Testis (tissue), 3 donors: Measurements from ENCODE around the gene ITLN2. TPM values are rescaled to one million over a fixed set of nuclear protein-coding genes. Genes with fewer than 3 reads are reported as not detected.

ENCODE experiments used
- DNase-seq: peaks from one replicate; pipeline ENCODE4 v3.0.0-alpha.2; 2019
- H3K27ac ChIP-seq, 2 donors: fragments of 200-600 bp; sonication (generic); one replicate each; pipeline ENCODE4 v1.5.1; 2019
- H3K27me3 ChIP-seq: fragments of 200-600 bp; sonication (generic); one replicate; pipeline ENCODE4 v1.5.1; 2019
- H3K36me3 ChIP-seq: fragments of 200-600 bp; sonication (generic); one replicate; pipeline ENCODE4 v1.5.1; 2017; ENCODE audit warnings: low read depth; ENCODE audit errors: missing control alignments
- H3K4me1 ChIP-seq: fragments of 200-600 bp; sonication (generic); one replicate; pipeline ENCODE4 v1.5.1; 2019
- H3K4me3 ChIP-seq, 2 donors: fragments of 200-600 bp; sonication (generic); one replicate each; pipeline ENCODE4 v1.5.1; 2017 to 2019
- H3K9me3 ChIP-seq: fragments of 200-600 bp; sonication (generic); one replicate; pipeline ENCODE4 v1.5.1; 2017
- CTCF ChIP-seq, 3 experiments: fragments of 450-650 bp in 2 of 3; fragments of 200-600 bp in 1 of 3; sonication (generic) in 1 of 3; IDR thresholded peaks; one replicate each; pipeline ENCODE4 v1.5.1; 2016 to 2019; ENCODE audit warnings: antibody characterized with exemption in 3 of 3, mild to moderate bottlenecking in 2 of 3, moderate library complexity in 1 of 3
- POLR2A ChIP-seq: fragments of 450-650 bp; IDR thresholded peaks from one replicate; pipeline ENCODE4 v1.6.1; 2017; ENCODE audit warnings: antibody characterized with exemption, mild to moderate bottlenecking, moderate library complexity
- WGBS, 2 donors: methylation state at CpG; one replicate each; pipeline ENCODE4 v1.1.5; 2018; 5-methylcytosine and 5-hydroxymethylcytosine counted together
- intact Hi-C: fragments of 100-400 bp; cut with DNase I; formaldehyde crosslinking; loops from one replicate; pipeline ENCODE4 v1.15.1; 2023; ENCODE audit warnings: low total_unique reads
- polyA plus RNA-seq: library from polyadenylated mRNA; stranded (reverse); fragments of 350-450 nt; fragmentation: Illumina TruSeq; extraction: RNeasy Lipid Tissue Mini Kit (QIAGEN cat#74804); gene quantifications from one replicate; pipeline ENCODE4 v1.2.3, GENCODE V29; 2014; ENCODE audit warnings: low read depth, low replicate concordance; ENCODE audit not compliant: insufficient read depth
- total RNA-seq, 2 donors: library from RNA; depleted of rRNA; stranded (reverse); fragments of >200 nt; gene quantifications; one replicate each; pipeline ENCODE4 v1.2.3, GENCODE V29; 2016

ITLN2 gene
- total and polyA plus RNA-seq, 3 donors from 2014 or later, result 1.5 to 6.4 TPM; not detected in 1

- no peak for DNase-seq
- Histone ChIP-seq H3K9me3 (no peaks in the 10 kb centered on the region), H3K4me1 (peaks cover 43% of the 10 kb centered on the region), H3K27me3 (no peaks in the 10 kb centered on the region), H3K4me3 (no peak overlapping the region), H3K36me3 (no peaks in the 10 kb centered on the region), H3K27ac (peak overlapping the region; percentile 64 to 73)
- no peak for TF ChIP-seq POLR2A
- TF ChIP-seq CTCF (IDR thresholded peaks at IDR 0.05), result no peak
- WGBS, 2 donors, result 11 to 17% methylated on average over 2 of the region's 2 CpGs
- intact Hi-C loops, result no loop called here
Observed at GRCh38 chr1:160911925-160912324, 42.7 kb downstream of the ITLN2 start.

GRCh38 chr1:160911441-160911840 lies 43.2 kb downstream of the ITLN2 start:
- H3K4me1 ChIP-seq, result peaks cover 48% of the 10 kb centered on the region
- intact Hi-C loops, result no loop called here
- WGBS, 2 donors, result 17 to 20% methylated on average over 7 of the region's 7 CpGs
- H3K27ac ChIP-seq, result peak overlapping the region; percentile 64 to 73
- H3K9me3 ChIP-seq, result no peaks in the 10 kb centered on the region
- DNase-seq, result peak; percentile 57
- no peak overlapping the region for H3K4me3 ChIP-seq
- H3K36me3 ChIP-seq, result no peaks in the 10 kb centered on the region
- TF ChIP-seq POLR2A (no peak), CTCF (IDR thresholded peaks at IDR 0.05) (no peak)
- no peaks in the 10 kb centered on the region for H3K27me3 ChIP-seq

GRCh38 chr1:160910170-160910750 lies 44.3 kb downstream of the ITLN2 start:
- 47 to 62% methylated on average over 6 of the region's 6 CpGs for WGBS, 2 donors
- peak overlapping the region; percentile 64 to 73 for H3K27ac ChIP-seq
- TF ChIP-seq CTCF (IDR thresholded peaks at IDR 0.05) (no peak), POLR2A (no peak)
- no peak overlapping the region for H3K4me3 ChIP-seq
- no peaks in the 10 kb centered on the region for H3K27me3 ChIP-seq
- no peaks in the 10 kb centered on the region for H3K36me3 ChIP-seq
- intact Hi-C loops, result no loop called here
- peak; percentile 48 for DNase-seq
- no peaks in the 10 kb centered on the region for H3K9me3 ChIP-seq
- H3K4me1 ChIP-seq, result peaks cover 57% of the 10 kb centered on the region

- H3K27ac ChIP-seq, result peak overlapping the region; percentile 2 to 64
- no peaks in the 10 kb centered on the region for H3K36me3 ChIP-seq
- H3K27me3 ChIP-seq, result no peaks in the 10 kb centered on the region
- TF ChIP-seq POLR2A, result no peak
- no peak for TF ChIP-seq CTCF (IDR thresholded peaks at IDR 0.05)
- intact Hi-C loops, result no loop called here
- H3K9me3 ChIP-seq, result no peaks in the 10 kb centered on the region
- WGBS, 2 donors, result 19 to 44% methylated on average over 7 of the region's 7 CpGs
- H3K4me1 ChIP-seq, result peaks cover 66% of the 10 kb centered on the region
- DNase-seq, result peak; percentile 69
- H3K4me3 ChIP-seq, result no peak overlapping the region
Observed at GRCh38 chr1:160907976-160908375, 46.6 kb downstream of the ITLN2 start.

- intact Hi-C loops, result no loop called here
- Histone ChIP-seq H3K36me3 (no peaks in the 10 kb centered on the region), H3K4me3 (no peak overlapping the region), H3K27ac (peak overlapping the region; percentile 64 to 66), H3K27me3 (no peaks in the 10 kb centered on the region), H3K4me1 (peaks cover 42% of the 10 kb centered on the region), H3K9me3 (no peaks in the 10 kb centered on the region)
- TF ChIP-seq CTCF (IDR thresholded peaks at IDR 0.05), result no peak
- no peak for TF ChIP-seq POLR2A
- no peak for DNase-seq
- 57 to 83% methylated on average over 4 of the region's 4 CpGs for WGBS, 2 donors
Observed at GRCh38 chr1:160905617-160905989, 49.0 kb downstream of the ITLN2 start.
